ENCODE results near the gene PDE10A.

The PDE10A gene

DNA sequence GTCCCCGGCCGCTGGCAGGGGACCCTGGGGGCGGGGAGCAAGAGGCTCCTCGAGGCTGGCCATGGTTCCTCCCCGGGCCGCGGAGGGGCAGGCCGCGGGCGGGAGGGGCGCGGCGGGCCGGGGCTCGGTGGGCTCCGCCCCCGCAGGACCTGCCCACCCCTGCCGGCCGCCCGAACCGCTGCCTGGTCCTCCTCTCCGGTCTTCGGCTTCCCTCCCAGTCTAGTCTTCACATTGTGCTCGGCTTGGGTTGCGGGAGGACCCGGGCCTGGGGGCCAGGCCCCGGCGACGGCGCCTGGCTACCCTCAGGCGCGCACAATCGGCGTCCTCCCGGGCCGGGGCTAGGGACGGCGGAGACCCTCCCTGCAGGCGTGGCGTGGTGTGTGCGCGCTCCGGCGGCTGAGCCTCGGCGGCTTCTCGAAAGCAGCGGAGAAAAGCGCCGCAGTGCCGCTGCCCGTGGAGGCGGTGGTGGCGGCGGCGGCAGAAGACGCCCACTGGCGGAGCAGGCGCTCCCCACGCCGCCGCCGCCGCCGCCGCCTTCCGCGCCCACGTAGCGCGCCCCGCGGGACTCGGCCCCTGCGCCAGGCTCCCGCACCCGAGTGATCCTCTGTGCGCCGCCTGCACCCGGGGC is at the start of gene PDE10A:
Gene PDE10A (minus strand): TSS at position 493 of the 628 bp plus-strand sequence. CDS start 430 bp downstream, at position 63.
- no peaks in the 10 kb centered on the region for H3K36me3 ChIP-seq (ENCODE audit: insufficient read depth, low read length)
- no peak within 1 kb of the TSS for H3K27ac ChIP-seq (ENCODE audit: low read depth, low read length, poor library complexity, severe bottlenecking)
- no peak within 1 kb of the TSS for H3K9ac ChIP-seq (ENCODE audit: low read length)
- no peaks in the 10 kb centered on the region for H3K9me3 ChIP-seq (ENCODE audit: low read length)
- H3K9me2 ChIP-seq (ENCODE audit: low read depth, low read length) = no peaks in the 10 kb centered on the region
- no peak within 1 kb of the TSS for H3K4me3 ChIP-seq (ENCODE audit: low read depth, low read length, poor library complexity, severe bottlenecking)
- no peaks in the 10 kb centered on the region for H3F3A ChIP-seq (ENCODE audit: insufficient read depth, low read length)
- H3K79me2 ChIP-seq (ENCODE audit: insufficient read depth, low read length) = no peaks in the 10 kb centered on the region
- H3K4me2 ChIP-seq (ENCODE audit: low read length) = no peak within 1 kb of the TSS
- no peaks in the 10 kb centered on the region for H3K27me3 ChIP-seq (ENCODE audit: insufficient read depth, low read length)
- no peak within 1 kb of the TSS for H2AFZ ChIP-seq (ENCODE audit: low read length)
- no peaks in the 10 kb centered on the region for H3K4me1 ChIP-seq (ENCODE audit: insufficient read depth, low read length, severe bottlenecking)
- no peak for TF ChIP-seq EZH2 (IDR thresholded peaks at IDR 0.05; ENCODE audit: borderline replicate concordance, low read length)
- TF ChIP-seq, protein P1, sequence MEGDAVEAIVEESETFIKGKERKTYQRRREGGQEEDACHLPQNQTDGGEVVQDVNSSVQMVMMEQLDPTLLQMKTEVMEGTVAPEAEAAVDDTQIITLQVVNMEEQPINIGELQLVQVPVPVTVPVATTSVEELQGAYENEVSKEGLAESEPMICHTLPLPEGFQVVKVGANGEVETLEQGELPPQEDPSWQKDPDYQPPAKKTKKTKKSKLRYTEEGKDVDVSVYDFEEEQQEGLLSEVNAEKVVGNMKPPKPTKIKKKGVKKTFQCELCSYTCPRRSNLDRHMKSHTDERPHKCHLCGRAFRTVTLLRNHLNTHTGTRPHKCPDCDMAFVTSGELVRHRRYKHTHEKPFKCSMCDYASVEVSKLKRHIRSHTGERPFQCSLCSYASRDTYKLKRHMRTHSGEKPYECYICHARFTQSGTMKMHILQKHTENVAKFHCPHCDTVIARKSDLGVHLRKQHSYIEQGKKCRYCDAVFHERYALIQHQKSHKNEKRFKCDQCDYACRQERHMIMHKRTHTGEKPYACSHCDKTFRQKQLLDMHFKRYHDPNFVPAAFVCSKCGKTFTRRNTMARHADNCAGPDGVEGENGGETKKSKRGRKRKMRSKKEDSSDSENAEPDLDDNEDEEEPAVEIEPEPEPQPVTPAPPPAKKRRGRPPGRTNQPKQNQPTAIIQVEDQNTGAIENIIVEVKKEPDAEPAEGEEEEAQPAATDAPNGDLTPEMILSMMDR (IDR thresholded peaks at IDR 0.05; ENCODE audit: low read length) = no peak
- no peaks in the 10 kb centered on the region for H4K20me1 ChIP-seq (ENCODE audit: insufficient read depth, low read length)

DNA sequence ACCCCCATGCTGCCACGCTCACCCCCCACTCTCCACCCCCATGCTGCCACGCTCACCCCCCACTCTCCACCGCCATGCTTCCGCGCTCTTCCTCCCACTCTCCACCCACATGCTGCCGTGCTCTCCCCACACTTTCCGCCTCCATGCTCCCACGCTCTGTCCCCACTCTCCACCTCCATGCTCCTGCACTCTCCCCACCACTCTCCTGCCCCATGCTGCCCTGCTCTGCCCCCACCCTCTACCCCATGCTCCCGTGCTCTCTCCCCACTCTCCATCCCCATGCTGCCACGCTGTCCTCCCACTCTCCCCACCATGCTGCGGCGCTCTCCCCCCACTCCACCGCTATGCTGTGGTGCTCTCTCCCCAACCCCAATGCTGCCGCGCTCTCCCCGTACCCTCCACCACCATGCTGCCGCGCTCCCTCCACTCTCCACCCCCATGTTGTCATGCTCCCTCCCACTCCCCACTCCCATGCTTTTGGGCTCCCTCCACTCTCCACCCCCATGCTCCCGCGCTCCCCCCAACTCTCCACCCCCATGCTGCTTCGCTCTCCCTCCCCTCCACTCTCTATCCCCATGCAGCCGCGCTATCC is 46.0 kb upstream of the PDE10A start:
- H3K4me3 ChIP-seq (ENCODE audit: low read depth, low read length, poor library complexity, severe bottlenecking) = no peak overlapping the region
- TF ChIP-seq EZH2 (IDR thresholded peaks at IDR 0.05; ENCODE audit: borderline replicate concordance, low read length) = no peak
- TF ChIP-seq, protein P1 (IDR thresholded peaks at IDR 0.05; ENCODE audit: low read length) = no peak
- no peak overlapping the region for H3K4me2 ChIP-seq (ENCODE audit: low read length)
- no peaks in the 10 kb centered on the region for H3F3A ChIP-seq (ENCODE audit: insufficient read depth, low read length)
- H3K4me1 ChIP-seq (ENCODE audit: insufficient read depth, low read length, severe bottlenecking) = no peaks in the 10 kb centered on the region
- no peaks in the 10 kb centered on the region for H4K20me1 ChIP-seq (ENCODE audit: insufficient read depth, low read length)
- H3K36me3 ChIP-seq (ENCODE audit: insufficient read depth, low read length) = no peaks in the 10 kb centered on the region
- H3K9me3 ChIP-seq (ENCODE audit: low read length) = no peaks in the 10 kb centered on the region
- no peaks in the 10 kb centered on the region for H3K79me2 ChIP-seq (ENCODE audit: insufficient read depth, low read length)
- no peak overlapping the region for H3K27ac ChIP-seq (ENCODE audit: low read depth, low read length, poor library complexity, severe bottlenecking)
- H2AFZ ChIP-seq (ENCODE audit: low read length) = no peak overlapping the region
- no peaks in the 10 kb centered on the region for H3K9me2 ChIP-seq (ENCODE audit: low read depth, low read length)
- no peak overlapping the region for H3K9ac ChIP-seq (ENCODE audit: low read length)
- peaks cover 4% of the 10 kb centered on the region; the same call in 1 of the 2 replicates for H3K27me3 ChIP-seq (ENCODE audit: insufficient read depth, low read length)

DNA sequence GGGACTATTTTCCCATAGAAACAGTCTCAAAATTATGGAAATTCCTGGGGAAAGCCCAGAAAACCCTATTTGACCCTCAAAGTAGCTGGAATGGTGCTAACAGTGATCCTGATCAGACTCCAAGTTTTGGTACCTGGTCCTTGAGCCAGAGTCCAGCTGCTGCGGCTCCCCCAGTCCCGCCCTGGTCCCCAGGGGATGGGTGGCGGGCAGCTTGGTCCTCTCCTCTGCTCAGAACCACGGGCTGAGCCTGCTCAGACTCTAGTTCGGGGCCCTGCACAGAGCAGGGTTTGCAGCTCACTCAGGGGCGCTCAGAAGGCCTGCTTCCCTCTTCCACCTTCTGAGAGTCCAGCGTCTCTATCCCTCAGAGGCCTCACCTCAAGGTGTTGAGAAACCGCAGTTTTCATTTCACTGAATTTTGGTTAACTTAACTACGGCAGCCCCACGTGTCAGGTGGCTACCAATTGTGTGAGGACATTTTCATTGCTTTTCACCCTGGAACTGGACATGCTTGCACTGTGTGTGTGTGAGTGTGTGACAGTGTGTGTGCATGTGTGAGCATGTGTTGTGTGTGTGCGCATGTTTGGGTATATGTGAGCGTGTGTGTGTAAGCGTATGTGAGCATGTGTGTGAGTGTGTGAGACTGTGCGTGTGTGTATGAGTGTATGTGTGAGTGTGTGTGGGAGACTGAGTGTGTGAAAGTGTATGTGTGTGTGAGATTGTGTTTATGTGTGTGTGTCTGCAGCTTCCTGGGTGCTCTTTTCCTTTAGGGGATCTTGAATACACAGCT is 44.2 kb upstream of the PDE10A start:
- Histone ChIP-seq H3K4me3 (ENCODE audit: low read depth, low read length, poor library complexity, severe bottlenecking) (no peak overlapping the region), H3K27ac (ENCODE audit: low read depth, low read length, poor library complexity, severe bottlenecking) (no peak overlapping the region), H3K4me2 (ENCODE audit: low read length) (no peak overlapping the region), H3F3A (ENCODE audit: insufficient read depth, low read length) (no peaks in the 10 kb centered on the region), H3K9me3 (ENCODE audit: low read length) (no peaks in the 10 kb centered on the region), H3K36me3 (ENCODE audit: insufficient read depth, low read length) (no peaks in the 10 kb centered on the region), H2AFZ (ENCODE audit: low read length) (no peak overlapping the region), H3K79me2 (ENCODE audit: insufficient read depth, low read length) (no peaks in the 10 kb centered on the region), H3K27me3 (ENCODE audit: insufficient read depth, low read length) (0 out of 2 replicates have a peak, but pooled peaks cover 4% of the 10 kb centered on the region), H3K9ac (ENCODE audit: low read length) (no peak overlapping the region), H3K9me2 (ENCODE audit: low read depth, low read length) (no peaks in the 10 kb centered on the region), H3K4me1 (ENCODE audit: insufficient read depth, low read length, severe bottlenecking) (no peaks in the 10 kb centered on the region), H4K20me1 (ENCODE audit: insufficient read depth, low read length) (no peaks in the 10 kb centered on the region)
- TF ChIP-seq, protein P1 (IDR thresholded peaks at IDR 0.05; ENCODE audit: low read length) = no peak
- TF ChIP-seq EZH2 (IDR thresholded peaks at IDR 0.05; ENCODE audit: borderline replicate concordance, low read length) = no peak

Data from OCI-LY1 (cell line).